ENCODE measurements around the gene FDXR.

The FDXR gene

DNA sequence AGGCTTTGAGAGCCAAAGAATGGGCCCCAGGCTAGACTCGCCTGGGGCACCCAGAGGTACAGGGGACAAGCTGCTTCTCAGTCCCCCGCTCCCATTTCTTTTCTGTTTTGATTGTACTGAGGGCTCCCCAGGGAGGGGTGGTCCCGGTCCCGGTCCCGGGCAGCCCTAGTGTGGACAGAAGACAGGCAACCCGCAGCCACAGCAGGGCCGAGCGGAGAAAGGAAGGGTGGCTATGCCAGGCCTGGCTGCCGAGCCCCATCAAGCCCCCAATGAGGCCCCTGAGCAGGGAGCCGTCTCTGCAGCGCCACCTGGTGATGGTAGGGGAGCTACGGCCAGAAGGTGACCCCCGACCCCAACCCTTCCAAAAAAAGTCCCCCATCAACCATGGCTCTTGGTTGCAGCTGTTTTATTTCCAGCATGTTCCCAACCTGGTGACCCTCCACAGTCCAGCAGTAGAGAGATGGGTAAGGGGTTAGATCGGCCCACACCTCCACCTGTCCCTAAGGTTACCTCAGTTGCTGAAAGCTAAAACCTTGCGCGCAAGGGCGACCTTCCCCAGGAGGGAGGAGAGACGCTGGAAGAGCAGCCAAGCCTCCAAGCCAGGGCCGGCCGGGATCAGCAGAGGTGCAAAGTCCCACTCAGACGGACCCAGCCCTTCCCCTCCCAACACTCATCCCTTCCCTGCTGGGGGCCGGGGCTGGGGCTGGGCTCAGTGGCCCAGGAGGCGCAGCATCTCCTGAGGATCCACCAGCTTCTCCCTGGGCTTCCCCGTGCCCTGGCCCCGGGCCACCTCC, 10.5 kb downstream of the FDXR start:
- Histone ChIP-seq H3K27me3 (ENCODE audit: insufficient read depth, poor library complexity, severe bottlenecking) (peaks cover 36% of the 10 kb centered on the region), H3K27ac (replicated peaks) (no peak overlapping the region), H3K4me3 (replicated peaks; ENCODE audit: insufficient read depth, low read length) (no peak overlapping the region)
- peak; percentile 41 to 69 for DNase-seq (ENCODE audit: low read depth in 1 of 2, low spot score in 1 of 2)
- TF ChIP-seq, protein P1, sequence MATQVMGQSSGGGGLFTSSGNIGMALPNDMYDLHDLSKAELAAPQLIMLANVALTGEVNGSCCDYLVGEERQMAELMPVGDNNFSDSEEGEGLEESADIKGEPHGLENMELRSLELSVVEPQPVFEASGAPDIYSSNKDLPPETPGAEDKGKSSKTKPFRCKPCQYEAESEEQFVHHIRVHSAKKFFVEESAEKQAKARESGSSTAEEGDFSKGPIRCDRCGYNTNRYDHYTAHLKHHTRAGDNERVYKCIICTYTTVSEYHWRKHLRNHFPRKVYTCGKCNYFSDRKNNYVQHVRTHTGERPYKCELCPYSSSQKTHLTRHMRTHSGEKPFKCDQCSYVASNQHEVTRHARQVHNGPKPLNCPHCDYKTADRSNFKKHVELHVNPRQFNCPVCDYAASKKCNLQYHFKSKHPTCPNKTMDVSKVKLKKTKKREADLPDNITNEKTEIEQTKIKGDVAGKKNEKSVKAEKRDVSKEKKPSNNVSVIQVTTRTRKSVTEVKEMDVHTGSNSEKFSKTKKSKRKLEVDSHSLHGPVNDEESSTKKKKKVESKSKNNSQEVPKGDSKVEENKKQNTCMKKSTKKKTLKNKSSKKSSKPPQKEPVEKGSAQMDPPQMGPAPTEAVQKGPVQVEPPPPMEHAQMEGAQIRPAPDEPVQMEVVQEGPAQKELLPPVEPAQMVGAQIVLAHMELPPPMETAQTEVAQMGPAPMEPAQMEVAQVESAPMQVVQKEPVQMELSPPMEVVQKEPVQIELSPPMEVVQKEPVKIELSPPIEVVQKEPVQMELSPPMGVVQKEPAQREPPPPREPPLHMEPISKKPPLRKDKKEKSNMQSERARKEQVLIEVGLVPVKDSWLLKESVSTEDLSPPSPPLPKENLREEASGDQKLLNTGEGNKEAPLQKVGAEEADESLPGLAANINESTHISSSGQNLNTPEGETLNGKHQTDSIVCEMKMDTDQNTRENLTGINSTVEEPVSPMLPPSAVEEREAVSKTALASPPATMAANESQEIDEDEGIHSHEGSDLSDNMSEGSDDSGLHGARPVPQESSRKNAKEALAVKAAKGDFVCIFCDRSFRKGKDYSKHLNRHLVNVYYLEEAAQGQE (IDR thresholded peaks at IDR 0.05; ENCODE audit: insufficient replicate concordance, low read depth), result no peak
- TF ChIP-seq, protein P2, sequence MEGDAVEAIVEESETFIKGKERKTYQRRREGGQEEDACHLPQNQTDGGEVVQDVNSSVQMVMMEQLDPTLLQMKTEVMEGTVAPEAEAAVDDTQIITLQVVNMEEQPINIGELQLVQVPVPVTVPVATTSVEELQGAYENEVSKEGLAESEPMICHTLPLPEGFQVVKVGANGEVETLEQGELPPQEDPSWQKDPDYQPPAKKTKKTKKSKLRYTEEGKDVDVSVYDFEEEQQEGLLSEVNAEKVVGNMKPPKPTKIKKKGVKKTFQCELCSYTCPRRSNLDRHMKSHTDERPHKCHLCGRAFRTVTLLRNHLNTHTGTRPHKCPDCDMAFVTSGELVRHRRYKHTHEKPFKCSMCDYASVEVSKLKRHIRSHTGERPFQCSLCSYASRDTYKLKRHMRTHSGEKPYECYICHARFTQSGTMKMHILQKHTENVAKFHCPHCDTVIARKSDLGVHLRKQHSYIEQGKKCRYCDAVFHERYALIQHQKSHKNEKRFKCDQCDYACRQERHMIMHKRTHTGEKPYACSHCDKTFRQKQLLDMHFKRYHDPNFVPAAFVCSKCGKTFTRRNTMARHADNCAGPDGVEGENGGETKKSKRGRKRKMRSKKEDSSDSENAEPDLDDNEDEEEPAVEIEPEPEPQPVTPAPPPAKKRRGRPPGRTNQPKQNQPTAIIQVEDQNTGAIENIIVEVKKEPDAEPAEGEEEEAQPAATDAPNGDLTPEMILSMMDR (IDR thresholded peaks at IDR 0.05; ENCODE audit: insufficient read depth, low read length), result peak; percentile 48

DNA sequence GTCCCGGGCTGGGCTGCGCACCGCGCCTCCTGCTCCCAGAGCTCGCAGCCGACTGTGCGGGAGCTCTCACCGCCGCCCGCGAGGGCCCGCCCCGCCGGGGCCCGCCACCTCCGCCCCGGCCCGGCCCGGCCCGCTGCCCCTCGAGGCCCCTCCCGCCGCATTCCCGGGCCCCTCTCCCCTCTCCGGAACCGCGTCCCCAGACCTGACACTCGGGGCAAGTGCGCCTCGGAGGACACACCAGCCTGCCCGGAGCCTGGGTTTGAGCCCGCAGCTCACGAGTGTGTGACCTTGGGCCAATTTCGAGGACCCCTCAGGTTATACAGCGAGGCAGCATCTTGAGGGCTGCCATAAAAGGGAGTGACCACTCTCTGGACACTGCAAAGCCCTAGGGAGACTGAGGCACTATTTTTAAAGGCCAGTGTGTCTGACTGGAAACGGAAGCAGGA, 11.1 kb downstream of the FDXR start:
- H3K27me3 ChIP-seq (ENCODE audit: insufficient read depth, poor library complexity, severe bottlenecking), result peaks cover 41% of the 10 kb centered on the region
- TF ChIP-seq, protein P1 (IDR thresholded peaks at IDR 0.05; ENCODE audit: insufficient replicate concordance, low read depth), result no peak
- no peak for TF ChIP-seq SPI1 (IDR thresholded peaks at IDR 0.05; ENCODE audit: borderline replicate concordance, low read depth)
- TF ChIP-seq POLR2AphosphoS5 (IDR thresholded peaks at IDR 0.05; ENCODE audit: low read depth), result no peak
- TF ChIP-seq, protein P2 (IDR thresholded peaks at IDR 0.05; ENCODE audit: insufficient read depth, low read length), result no peak
- no peak for TF ChIP-seq GABPA (IDR thresholded peaks at IDR 0.05; ENCODE audit: low read depth)
- DNase-seq (ENCODE audit: low read depth in 1 of 2, low spot score in 1 of 2), result no peak
- no peak overlapping the region for H3K27ac ChIP-seq (replicated peaks)
- no peak overlapping the region for H3K4me3 ChIP-seq (replicated peaks; ENCODE audit: insufficient read depth, low read length)

DNA sequence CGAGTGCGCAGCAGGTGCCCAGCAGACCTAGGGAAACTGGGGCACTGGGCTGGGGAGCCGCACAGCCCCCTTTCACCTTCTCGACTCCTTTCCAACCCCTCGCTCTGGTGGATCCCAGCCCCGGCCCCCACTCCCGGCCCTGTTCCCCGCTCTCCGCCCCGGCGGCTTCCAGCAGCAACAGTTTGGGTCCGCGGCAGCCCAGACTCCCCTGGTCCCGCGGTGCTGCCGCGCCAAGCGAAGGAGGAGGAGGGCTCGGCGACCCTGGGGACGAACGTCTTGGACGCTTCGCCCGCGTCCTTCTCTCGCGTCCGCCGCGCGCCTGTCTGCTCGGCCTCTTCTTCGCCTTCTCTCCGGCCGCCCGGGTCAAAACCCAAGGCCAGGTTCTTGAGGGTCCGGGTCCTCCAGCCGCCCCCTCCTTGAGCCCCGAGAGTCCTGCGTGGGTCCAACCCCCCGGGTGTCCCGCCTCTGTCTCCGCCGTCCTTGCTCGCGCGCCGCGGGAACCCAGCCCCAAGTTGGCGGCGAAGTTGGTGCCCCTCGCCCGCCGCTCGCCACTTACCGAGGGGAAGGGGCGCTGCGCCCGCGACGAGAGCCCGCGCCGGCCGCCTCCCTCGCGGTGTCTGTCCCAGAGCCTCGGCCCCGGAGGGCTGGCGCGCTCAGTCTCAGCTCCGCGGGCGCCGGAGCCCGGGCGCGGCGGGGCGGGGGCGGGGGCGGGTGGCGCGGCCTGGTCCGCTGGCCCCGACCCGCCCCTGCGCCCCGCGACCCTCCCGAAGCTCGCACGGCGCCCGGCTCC, 11.7 kb downstream of the FDXR start:
- H3K27me3 ChIP-seq (ENCODE audit: insufficient read depth, poor library complexity, severe bottlenecking), result peaks cover 41% of the 10 kb centered on the region
- DNase-seq (ENCODE audit: low read depth in 1 of 2, low spot score in 1 of 2), result no peak
- H3K27ac ChIP-seq (replicated peaks), result no peak overlapping the region
- no peak overlapping the region for H3K4me3 ChIP-seq (replicated peaks; ENCODE audit: insufficient read depth, low read length)
- TF ChIP-seq POLR2AphosphoS5 (IDR thresholded peaks at IDR 0.05; ENCODE audit: low read depth) (no peak), GABPA (IDR thresholded peaks at IDR 0.05; ENCODE audit: low read depth) (no peak), SPI1 (IDR thresholded peaks at IDR 0.05; ENCODE audit: borderline replicate concordance, low read depth) (no peak)
- TF ChIP-seq, protein P1 (IDR thresholded peaks at IDR 0.05; ENCODE audit: insufficient replicate concordance, low read depth), result no peak
